Stimulated activated CD8-positive, alpha-beta memory T cell treated with anti-CD3 and anti-CD28 coated beads, Interleukin-15, amount 100 ng/mL, for 48 hours (primary cell): ENCODE measurements around the gene ANKZF1.
"Not testable (repeated sequence)": the region's sequence is repeated elsewhere in the genome, so short reads cannot be mapped to it uniquely, and the experiment has no call there.

ENCODE experiments used
- DNase-seq, 2 donors: peaks; one replicate each; pipeline ENCODE4 v3.0.0-alpha.2; 2020; ENCODE audit warnings: low read depth in 2 of 2

The ANKZF1 gene

DNA sequence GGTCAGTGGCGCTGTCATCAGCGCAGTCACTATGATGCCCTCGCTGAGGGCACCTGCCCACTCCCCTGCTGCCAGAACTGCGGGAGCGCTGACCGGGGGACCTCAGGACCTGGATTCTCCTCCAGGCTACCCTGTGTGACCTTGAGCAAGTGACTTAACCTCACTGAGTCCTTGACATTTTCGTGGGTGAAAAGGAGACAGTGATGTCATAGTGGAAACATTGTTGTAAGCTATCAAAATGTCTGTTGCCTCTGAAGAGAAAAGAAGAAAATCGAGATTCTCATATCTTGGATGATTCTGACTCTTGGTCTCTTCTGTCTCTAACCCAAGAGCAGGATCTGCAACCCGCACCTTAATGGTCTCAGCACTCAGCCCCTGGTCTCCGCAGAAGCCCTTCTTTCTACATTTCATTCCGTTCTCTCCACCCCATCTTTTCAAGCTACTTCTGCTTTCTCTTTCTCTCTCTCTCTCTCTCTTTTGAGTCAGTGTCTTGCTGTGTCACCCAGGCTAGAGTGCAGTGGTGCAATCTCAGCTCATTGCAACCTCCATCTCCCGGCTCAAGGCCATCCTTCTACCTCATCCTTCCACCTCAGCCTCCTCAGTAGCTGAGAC lies 25.1 kb downstream of the ANKZF1 start:
- DNase-seq: no peak

DNA sequence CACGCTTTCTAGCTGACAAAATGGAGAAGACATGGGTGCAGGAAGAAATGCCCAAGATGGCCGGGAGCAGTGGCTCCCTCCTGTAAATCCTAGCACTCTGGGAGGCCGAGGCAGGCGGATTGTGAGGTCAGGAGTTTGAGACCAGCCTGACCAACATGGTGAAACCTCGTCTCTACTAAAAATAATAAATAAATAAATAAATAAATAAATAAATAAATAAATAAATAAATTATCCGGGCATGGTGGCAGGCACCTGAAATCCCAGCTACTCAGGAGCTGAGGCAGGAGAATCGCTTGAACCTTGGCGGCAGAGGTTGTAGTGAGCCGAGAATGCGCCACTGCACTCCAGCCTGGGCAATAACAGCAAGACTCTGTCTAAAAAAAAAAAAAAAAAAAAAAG lies 29.3 kb downstream of the ANKZF1 start:
- not testable (repeated sequence) for DNase-seq

GRCh38 chr2:219261024-219261855 lies 31.6 kb downstream of the ANKZF1 start:
- no peak for DNase-seq

- DNase-seq: no peak
These were observed 36.6 kb downstream of the ANKZF1 start for GRCh38 chr2:219266232-219266631.

DNA sequence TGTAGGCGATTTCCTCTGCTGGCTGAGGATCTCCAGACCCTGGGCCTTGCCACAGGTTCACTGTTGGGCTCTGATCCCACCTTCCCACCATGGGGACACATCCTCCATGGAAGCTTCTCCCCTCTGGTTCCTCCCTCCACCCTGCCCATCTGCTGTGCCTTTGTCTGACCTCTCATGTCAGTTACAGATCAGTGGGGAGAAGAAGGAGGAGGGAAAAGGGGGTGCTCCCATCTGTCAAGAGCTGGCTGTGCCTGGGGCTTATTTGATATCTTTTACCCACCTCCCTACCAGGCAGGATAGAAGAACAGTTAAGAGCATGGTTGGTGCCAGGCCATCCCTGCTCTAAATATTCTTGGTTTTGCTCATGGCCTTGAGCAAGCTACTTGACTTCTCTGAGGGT lies 37.3 kb downstream of the ANKZF1 start:
- DNase-seq: no peak

DNA sequence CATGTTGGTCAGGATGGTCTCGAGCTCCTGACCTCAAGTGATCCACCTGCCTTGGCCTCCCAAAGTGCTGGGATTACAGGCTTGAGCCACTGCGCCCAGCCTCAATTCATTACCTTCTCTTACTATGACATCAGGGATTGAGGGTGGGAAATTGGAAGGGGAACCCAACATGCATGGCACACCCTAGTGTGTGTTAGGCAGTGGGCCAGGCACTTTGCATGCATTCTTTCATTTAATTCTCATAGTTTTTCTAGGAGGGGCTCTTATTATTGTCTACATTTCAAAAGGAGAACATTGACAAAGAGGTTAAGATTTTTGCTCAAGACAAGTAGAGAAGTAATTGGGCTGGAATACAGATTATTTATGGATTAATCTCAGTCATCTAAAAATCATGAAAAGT lies 38.7 kb downstream of the ANKZF1 start:
- no peak for DNase-seq

GRCh38 chr2:219269362-219270054 lies 39.9 kb downstream of the ANKZF1 start:
- DNase-seq: no peak

- DNase-seq: no peak
These were observed 40.4 kb downstream of the ANKZF1 start for GRCh38 chr2:219270055-219270372.

- no peak for DNase-seq
These were observed 41.4 kb downstream of the ANKZF1 start for GRCh38 chr2:219271021-219271420.

- no peak for DNase-seq
These were observed 42.8 kb downstream of the ANKZF1 start for GRCh38 chr2:219272356-219272755.

GRCh38 chr2:219272995-219273394 lies 43.4 kb downstream of the ANKZF1 start:
- no peak for DNase-seq

DNA sequence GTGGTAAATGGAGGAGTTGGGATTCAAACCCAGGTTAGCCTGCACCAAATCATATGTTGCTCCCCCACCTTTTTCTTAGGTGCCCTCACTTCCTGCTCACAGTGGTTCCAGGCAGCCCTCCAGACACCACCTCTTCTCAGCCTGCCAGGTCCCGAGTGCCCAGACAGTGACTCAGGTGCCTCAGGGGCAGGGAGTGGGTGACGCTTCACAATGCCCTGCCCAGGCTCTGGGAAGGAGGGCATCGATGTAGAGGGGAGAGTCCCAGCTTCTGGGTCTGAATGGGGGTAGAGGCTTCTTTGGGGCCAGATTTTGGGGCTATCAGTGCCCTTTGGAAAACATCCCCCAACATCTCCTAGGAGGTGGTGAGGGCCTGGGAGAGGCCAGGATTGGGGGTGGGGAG lies 44.3 kb downstream of the ANKZF1 start:
- DNase-seq: no peak

- DNase-seq: no peak
These were observed 44.8 kb downstream of the ANKZF1 start for GRCh38 chr2:219274361-219274921.

- peak; percentile 45 to 65 for DNase-seq
These were observed 48.4 kb downstream of the ANKZF1 start for GRCh38 chr2:219277703-219278654.

DNA sequence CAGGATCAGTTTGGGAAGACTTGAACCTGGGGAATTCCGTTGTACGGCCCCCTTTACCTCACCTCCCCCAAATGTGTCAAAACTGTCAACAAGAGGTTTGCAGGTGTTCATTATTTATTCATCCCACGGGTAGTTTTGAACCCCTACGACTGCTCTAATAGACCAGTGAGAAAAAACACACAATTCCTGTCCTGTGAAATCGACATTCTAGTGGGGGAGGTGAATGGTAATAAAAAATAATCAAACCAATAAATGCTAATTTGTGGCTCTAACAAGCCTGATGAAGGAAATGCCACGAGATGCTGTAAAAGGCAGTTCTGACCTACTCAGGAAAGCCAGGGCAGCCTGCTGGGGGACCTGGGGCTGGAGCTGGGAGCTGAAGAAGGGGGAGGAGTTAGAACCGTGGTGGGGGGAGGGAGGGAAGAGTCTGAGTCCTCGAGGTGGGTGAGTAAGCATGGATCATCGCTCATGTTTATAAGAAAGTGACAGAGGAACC lies 49.1 kb downstream of the ANKZF1 start:
- no peak for DNase-seq

DNA sequence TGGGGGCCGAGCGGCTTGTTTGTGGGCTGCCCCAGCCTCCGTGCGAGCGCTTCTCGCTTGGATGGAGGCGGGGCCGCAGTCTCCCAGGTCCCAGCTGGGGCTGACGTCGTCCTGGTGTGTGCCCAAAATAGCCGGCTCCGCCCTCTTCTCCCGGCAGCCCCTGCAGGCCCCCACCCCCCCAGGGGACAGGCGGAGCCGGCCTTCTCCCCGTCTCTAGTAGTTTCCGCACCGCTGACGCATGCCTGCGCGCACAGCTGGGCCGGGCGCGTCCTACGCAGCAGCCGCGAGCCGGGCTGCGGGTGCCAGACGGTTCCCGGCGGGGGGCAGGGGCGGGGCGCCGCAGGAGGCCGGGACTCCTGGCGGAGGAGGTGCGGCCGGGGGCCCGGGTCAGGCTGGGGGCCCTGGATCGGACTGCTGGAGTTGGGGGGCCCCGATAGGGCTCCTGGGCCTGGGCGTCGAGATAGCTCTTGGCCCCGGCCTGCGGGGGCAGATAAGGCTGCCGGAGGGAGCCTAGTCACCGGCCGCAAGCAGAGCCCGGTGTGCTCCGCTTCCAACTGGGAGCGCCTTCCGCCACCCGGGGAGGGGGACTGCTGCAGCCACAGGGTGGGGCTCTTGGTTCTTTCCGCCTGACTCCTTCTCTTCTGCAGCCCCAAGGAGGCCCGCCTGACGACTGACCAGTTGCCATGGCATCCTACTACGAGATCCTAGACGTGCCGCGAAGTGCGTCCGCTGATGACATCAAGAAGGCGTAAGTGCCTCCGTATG lies 49.7 kb downstream of the ANKZF1 start, which contains the start of gene DNAJB2:
Gene DNAJB2, plus strand, starts transcription at position 216 of the 765 bp plus-strand sequence. Its CDS starts 468 bp downstream, at position 684.
- peak; percentile 100 for DNase-seq

GRCh38 chr2:219279916-219280516 lies 50.4 kb downstream of the ANKZF1 start:
- no peak for DNase-seq

- DNase-seq: no peak
These were observed 51.0 kb downstream of the ANKZF1 start for GRCh38 chr2:219280651-219281050.

DNA sequence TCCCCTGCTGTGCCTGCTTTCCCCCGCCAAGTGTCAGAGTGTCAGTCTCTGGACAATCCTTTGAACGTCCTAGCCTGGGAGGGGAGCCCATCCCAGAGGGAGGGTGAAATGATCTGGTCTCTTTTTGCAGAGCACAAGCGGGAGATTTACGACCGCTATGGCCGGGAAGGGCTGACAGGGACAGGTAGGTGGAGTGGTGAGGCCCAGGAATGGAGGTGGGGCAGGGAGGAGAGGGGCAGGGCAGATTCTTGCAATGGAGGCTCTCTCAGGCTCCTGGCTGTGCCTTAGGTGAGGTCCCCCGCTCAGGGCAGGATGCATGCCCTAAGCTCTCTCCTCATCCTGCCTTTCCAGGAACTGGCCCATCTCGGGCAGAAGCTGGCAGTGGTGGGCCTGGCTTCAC lies 52.0 kb downstream of the ANKZF1 start:
- no peak for DNase-seq

- DNase-seq: no peak
These were observed 52.8 kb downstream of the ANKZF1 start for GRCh38 chr2:219282375-219282774.
